ENCODE measurements around the gene SARS1. TPM values are rescaled to one million over a fixed set of nuclear protein-coding genes. Genes with fewer than 3 reads are reported as not detected.

Gene SARS1
- total and polyA plus RNA-seq, 2 experiments from 2014 or later: 103 to 109 TPM

- Histone ChIP-seq H3K36me3 (no peaks in the 10 kb centered on the region), H3K27me3 (no peaks in the 10 kb centered on the region), H3K9me3 (ENCODE audit: low read depth) (no peaks in the 10 kb centered on the region), H3K4me1 (ENCODE audit: low read depth) (no peaks in the 10 kb centered on the region), H3K4me3 (no peak overlapping the region), H3K27ac (no peak overlapping the region)
- no peak for DNase-seq (ENCODE audit: low read depth in 1 of 2, low spot score in 1 of 2)
- no peak for TF ChIP-seq CTCF (IDR thresholded peaks at IDR 0.05; ENCODE audit: low read depth, low read length)
Observed at GRCh38 chr1:109267743-109268300, 54.1 kb downstream of the SARS1 start.

- DNase-seq (ENCODE audit: low read depth in 1 of 2, low spot score in 1 of 2): no peak
- Histone ChIP-seq H3K36me3 (no peaks in the 10 kb centered on the region), H3K4me1 (ENCODE audit: low read depth) (no peaks in the 10 kb centered on the region), H3K9me3 (ENCODE audit: low read depth) (no peaks in the 10 kb centered on the region), H3K27ac (no peak overlapping the region), H3K4me3 (no peak overlapping the region), H3K27me3 (no peaks in the 10 kb centered on the region)
- no peak for TF ChIP-seq CTCF (IDR thresholded peaks at IDR 0.05; ENCODE audit: low read depth, low read length)
Observed at GRCh38 chr1:109268431-109269211, 54.9 kb downstream of the SARS1 start.

GRCh38 chr1:109269212-109269980 is 55.7 kb downstream of the SARS1 start:
- H3K27ac ChIP-seq: no peak overlapping the region
- no peak overlapping the region for H3K4me3 ChIP-seq
- H3K4me1 ChIP-seq (ENCODE audit: low read depth): no peaks in the 10 kb centered on the region
- no peaks in the 10 kb centered on the region for H3K9me3 ChIP-seq (ENCODE audit: low read depth)
- no peak for DNase-seq (ENCODE audit: low read depth in 1 of 2, low spot score in 1 of 2)
- H3K27me3 ChIP-seq: no peaks in the 10 kb centered on the region
- TF ChIP-seq CTCF (IDR thresholded peaks at IDR 0.05; ENCODE audit: low read depth, low read length): no peak
- no peaks in the 10 kb centered on the region for H3K36me3 ChIP-seq

- Histone ChIP-seq H3K27ac (no peak overlapping the region), H3K36me3 (no peaks in the 10 kb centered on the region), H3K4me1 (ENCODE audit: low read depth) (peaks cover 6% of the 10 kb centered on the region), H3K27me3 (no peaks in the 10 kb centered on the region), H3K9me3 (ENCODE audit: low read depth) (no peaks in the 10 kb centered on the region), H3K4me3 (no peak overlapping the region)
- TF ChIP-seq CTCF (IDR thresholded peaks at IDR 0.05; ENCODE audit: low read depth, low read length): no peak
- no peak for DNase-seq (ENCODE audit: low read depth in 1 of 2, low spot score in 1 of 2)
Observed at GRCh38 chr1:109269981-109270622, 56.4 kb downstream of the SARS1 start.

- H3K9me3 ChIP-seq (ENCODE audit: low read depth): no peaks in the 10 kb centered on the region
- H3K27ac ChIP-seq: no peak overlapping the region
- DNase-seq (ENCODE audit: low read depth in 1 of 2, low spot score in 1 of 2): no peak
- no peaks in the 10 kb centered on the region for H3K36me3 ChIP-seq
- peaks cover 8% of the 10 kb centered on the region for H3K4me1 ChIP-seq (ENCODE audit: low read depth)
- H3K27me3 ChIP-seq: no peaks in the 10 kb centered on the region
- no peak for TF ChIP-seq CTCF (IDR thresholded peaks at IDR 0.05; ENCODE audit: low read depth, low read length)
- no peak overlapping the region for H3K4me3 ChIP-seq
Observed at GRCh38 chr1:109270623-109271317, 57.1 kb downstream of the SARS1 start.

Data from cardiac muscle cell (in vitro differentiated cells and primary cell).